Suppressor macrophage treated with lipopolysaccharide for 4 hours (primary cell): ENCODE measurements around the gene CES2.
"Not testable (repeated sequence)": the region's sequence is repeated elsewhere in the genome, so short reads cannot be mapped to it uniquely, and the experiment has no call there.

ENCODE experiments used
- DNase-seq: peaks from one replicate; pipeline ENCODE4 v3.0.0-alpha.2; 2020

CES2 gene

DNA sequence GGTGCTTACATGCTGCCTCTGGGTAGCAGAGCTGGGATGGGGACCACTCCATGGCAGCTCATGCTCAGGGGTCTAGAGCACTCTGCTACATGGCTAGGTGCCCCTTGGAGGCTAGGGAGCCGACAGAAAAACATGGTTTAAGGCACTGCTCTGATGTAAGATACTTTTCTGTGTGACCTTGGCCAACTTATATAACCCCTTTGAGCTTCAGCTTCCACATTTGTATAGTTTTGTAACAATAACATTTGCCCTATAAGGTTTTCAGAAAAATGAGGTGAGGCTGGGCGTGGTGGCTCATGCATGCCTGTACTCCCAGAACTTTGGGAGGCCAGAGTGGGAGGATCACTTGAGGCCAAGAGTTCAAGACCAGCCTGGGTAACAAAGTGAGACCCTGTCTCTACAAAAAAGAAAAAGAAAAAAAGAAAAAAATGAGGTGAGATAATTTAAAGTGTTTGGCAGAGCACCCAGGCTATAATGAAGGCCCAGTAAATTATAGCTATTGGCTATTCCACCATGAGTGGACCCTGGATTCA lies 56.3 kb downstream of the CES2 start:
- no peak for DNase-seq

DNA sequence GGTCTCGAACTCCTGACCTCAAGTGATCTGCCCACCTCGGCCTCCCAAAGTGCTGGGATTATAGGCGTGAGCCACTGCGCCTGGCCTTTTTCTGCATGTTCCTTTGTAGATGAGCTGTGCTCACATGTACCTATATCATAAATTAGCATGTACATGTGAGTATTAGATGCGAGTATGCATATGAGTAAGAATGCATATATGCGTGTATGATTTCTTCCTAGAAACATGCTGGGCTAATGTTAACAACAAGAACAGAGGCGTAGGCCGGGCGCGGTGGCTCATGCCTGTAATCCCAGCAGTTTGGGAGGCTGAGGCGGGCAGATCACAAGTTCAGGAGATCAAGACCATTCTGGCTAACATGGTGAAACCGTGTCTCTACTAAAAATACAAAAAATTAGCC lies 58.2 kb downstream of the CES2 start:
- DNase-seq, result not testable (repeated sequence)
